Lung microvascular endothelial cell (primary cell): Measurements from ENCODE around the gene EYS. TPM values are rescaled to one million over a fixed set of nuclear protein-coding genes. Genes with fewer than 3 reads are reported as not detected.

ENCODE experiments used
- DNase-seq, 2 donors: peaks; one replicate each; pipeline versions ENCODE4 v3.0.0 to v3.0.0-alpha.2; 2010; ENCODE audit warnings: low read depth in 2 of 2
- total RNA-seq: library from RNA; depleted of rRNA; stranded (reverse); fragments of >200 nt; gene quantifications from 2 replicates; pipeline ENCODE4 v1.2.1, GENCODE V29; 2014

EYS gene
- total RNA-seq, 1 donor from 2014 or later, result not detected

GRCh38 chr6:63683071-63683603 is 2023.9 kb downstream of the EYS start:
- no peak for DNase-seq

GRCh38 chr6:63677282-63677681 is 2029.7 kb downstream of the EYS start:
- DNase-seq, result peak; percentile 7 to 27

- DNase-seq, result peak in 1 of 2 donors; percentile 22
Measured at GRCh38 chr6:63676412-63677114, 2030.5 kb downstream of the EYS start.

DNA sequence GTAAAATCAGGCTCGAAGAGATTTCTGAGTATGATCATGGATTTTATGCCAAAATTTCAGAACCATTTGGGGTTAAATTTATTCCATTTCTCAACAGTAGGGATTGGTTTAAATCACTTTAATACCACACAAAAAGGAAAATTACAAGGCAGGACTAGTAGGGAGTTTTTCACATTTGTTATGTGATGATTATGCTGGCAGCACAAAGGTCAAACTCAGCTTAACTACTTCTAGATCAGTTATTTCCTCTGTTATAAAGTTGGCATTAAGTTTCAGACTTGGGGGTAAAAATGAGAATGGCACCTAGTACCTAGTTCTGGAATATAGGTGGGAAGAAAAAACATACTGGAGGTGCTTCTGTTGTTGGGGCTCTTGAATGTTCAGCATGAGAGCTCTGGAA is 2031.9 kb downstream of the EYS start:
- DNase-seq, result no peak

DNA sequence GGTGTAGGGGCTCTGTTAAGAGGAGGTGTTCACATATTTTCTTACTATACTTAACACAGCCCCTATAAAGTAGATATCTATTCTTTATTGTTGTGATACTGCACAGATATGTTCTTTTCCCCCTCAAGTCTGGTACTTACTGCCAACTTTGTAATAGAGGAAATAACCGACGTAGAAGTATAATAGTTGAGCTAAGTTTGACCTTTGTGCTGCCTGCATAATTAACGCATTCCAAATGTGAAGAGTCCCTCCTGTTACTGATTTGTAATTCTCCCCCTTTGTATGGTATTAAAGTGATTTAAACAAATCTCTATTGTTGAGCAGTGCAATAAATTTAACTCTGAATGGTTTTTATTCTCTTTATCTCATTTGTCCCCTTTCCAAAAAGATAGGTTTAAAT is 2032.4 kb downstream of the EYS start:
- peak in 1 of 2 donors; percentile 2 for DNase-seq

- no peak for DNase-seq
Measured at GRCh38 chr6:63673692-63674091, 2033.3 kb downstream of the EYS start.

- no peak for DNase-seq
Measured at GRCh38 chr6:63672582-63673129, 2034.4 kb downstream of the EYS start.

- no peak for DNase-seq
Measured at GRCh38 chr6:63671098-63671754, 2035.8 kb downstream of the EYS start.
